WTC11 (cell line): Measurements from ENCODE around the gene BBOF1.

ENCODE experiments used
- CREM ChIP-seq: sonication (generic); formaldehyde crosslinking; IDR thresholded peaks from 2 replicates; pipeline ENCODE4 v1.8.1; 2022; ENCODE audit warnings: mild to moderate bottlenecking, missing genetic modification reagents, moderate library complexity
- ELF4 ChIP-seq: sonication (generic); formaldehyde crosslinking; IDR thresholded peaks from 2 replicates; pipeline ENCODE4 v1.8.1; 2022; ENCODE audit warnings: low read depth, mild to moderate bottlenecking, moderate library complexity, missing genetic modification reagents
- NR1H2 ChIP-seq: sonication (generic); formaldehyde crosslinking; IDR thresholded peaks from 2 replicates; pipeline ENCODE4 v1.9.0; 2021; ENCODE audit warnings: mild to moderate bottlenecking, moderate library complexity, missing genetic modification reagents
- NR2C2 ChIP-seq: sonication (generic); formaldehyde crosslinking; IDR thresholded peaks from 2 replicates; pipeline ENCODE4 v1.8.0; 2022; ENCODE audit warnings: mild to moderate bottlenecking, missing genetic modification reagents
- PREB ChIP-seq: sonication (generic); formaldehyde crosslinking; IDR thresholded peaks from 2 replicates; pipeline ENCODE4 v1.8.1; 2022; ENCODE audit warnings: mild to moderate bottlenecking, missing genetic modification reagents, moderate library complexity, borderline replicate concordance
- SP1 ChIP-seq: sonication (generic); formaldehyde crosslinking; conservative IDR thresholded peaks from 2 replicates; pipeline ENCODE4 v1.8.1; 2022; ENCODE audit warnings: missing genetic modification reagents
- TP53 ChIP-seq: sonication (generic); formaldehyde crosslinking; IDR thresholded peaks from 2 replicates; pipeline ENCODE4 v1.8.1; 2023; ENCODE audit warnings: mild to moderate bottlenecking, missing genetic modification reagents
- ZNF138 ChIP-seq: sonication (generic); formaldehyde crosslinking; conservative IDR thresholded peaks from 2 replicates; pipeline ENCODE4 v1.8.1; 2022; ENCODE audit warnings: mild to moderate bottlenecking, moderate library complexity, missing genetic modification reagents
- ZNF263 ChIP-seq: sonication (generic); formaldehyde crosslinking; IDR thresholded peaks from 2 replicates; pipeline ENCODE4 v1.8.1; 2022; ENCODE audit warnings: low read depth, mild to moderate bottlenecking, moderate library complexity, missing genetic modification reagents
- ZNF532 ChIP-seq: fragments of 250-450 bp; sonication (Bioruptor Pico); IDR thresholded peaks from 2 replicates; pipeline ENCODE4 v1.9.0; 2021; ENCODE audit warnings: mild to moderate bottlenecking, borderline replicate concordance
- TF ChIP-seq, protein P1 (sequence below): fragments of 200-600 bp; IDR thresholded peaks from 2 replicates; pipeline ENCODE4 v1.8.0; 2022; ENCODE audit warnings: antibody characterized with exemption

DNA sequence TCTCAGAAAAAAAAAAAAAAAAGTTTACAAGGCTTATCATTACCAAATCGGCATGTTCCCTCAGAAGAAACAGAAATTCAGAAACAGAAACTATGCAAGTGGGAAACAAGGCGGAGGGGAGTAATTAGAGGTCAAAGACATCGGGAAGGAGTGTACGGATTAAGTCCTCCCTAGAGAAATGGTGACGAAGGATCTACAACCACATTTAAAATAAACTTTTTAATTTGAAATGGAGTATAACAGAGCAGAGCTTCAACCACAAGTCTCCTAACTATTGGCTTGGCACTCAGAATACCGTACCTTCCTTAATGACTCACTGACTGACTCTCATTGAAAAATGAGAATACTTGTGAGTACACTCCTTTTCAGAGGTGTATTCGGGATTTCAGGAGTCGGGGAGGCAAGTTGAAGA is 969 bp upstream of the BBOF1 start:
- TF ChIP-seq TP53 (no peak), PREB (no peak), ZNF138 (no peak), ZNF263 (CRISPR knock-in tag) (no peak), ELF4 (CRISPR knock-in tag) (no peak), CREM (CRISPR knock-in tag) (no peak), NR2C2 (no peak), NR1H2 (CRISPR knock-in tag) (no peak), SP1 (CRISPR knock-in tag) (no peak), ZNF532 (CRISPR knock-in tag) (no peak)
- TF ChIP-seq, protein P1, sequence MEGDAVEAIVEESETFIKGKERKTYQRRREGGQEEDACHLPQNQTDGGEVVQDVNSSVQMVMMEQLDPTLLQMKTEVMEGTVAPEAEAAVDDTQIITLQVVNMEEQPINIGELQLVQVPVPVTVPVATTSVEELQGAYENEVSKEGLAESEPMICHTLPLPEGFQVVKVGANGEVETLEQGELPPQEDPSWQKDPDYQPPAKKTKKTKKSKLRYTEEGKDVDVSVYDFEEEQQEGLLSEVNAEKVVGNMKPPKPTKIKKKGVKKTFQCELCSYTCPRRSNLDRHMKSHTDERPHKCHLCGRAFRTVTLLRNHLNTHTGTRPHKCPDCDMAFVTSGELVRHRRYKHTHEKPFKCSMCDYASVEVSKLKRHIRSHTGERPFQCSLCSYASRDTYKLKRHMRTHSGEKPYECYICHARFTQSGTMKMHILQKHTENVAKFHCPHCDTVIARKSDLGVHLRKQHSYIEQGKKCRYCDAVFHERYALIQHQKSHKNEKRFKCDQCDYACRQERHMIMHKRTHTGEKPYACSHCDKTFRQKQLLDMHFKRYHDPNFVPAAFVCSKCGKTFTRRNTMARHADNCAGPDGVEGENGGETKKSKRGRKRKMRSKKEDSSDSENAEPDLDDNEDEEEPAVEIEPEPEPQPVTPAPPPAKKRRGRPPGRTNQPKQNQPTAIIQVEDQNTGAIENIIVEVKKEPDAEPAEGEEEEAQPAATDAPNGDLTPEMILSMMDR = no peak
